ENCODE data around the gene AKAP8.
"Not testable (repeated sequence)": the region's sequence is repeated elsewhere in the genome, so short reads cannot be mapped to it uniquely, and the experiment has no call there.

The AKAP8 gene

GRCh38 chr19:15373644-15374043 lies 5.9 kb downstream of the AKAP8 start:
- DNase-seq (ENCODE audit: low spot score): no peak

- no peak for DNase-seq (ENCODE audit: low spot score)
Observed at GRCh38 chr19:15372891-15373301, 6.7 kb downstream of the AKAP8 start.

DNA sequence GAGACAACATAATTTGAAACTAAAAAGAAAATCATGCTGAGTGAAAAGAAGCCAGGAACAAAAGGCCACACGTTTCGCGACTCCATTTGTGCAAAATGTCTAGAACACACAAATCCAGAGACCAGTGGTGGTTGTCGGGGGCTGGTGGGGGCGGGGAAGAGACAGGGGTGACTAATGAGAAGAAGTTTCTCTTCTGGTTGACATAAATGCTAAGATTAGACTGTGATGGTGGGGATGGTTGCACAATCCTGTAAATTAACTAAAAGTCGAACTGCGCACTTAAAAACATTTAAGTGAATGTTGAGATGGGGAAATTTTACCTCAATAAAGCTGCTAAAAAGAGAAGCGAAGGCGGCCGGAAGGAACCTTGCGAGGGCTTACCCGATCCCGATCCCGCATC lies 7.1 kb downstream of the AKAP8 start:
- DNase-seq (ENCODE audit: low spot score): no peak

- no peak for DNase-seq (ENCODE audit: low spot score)
Observed at GRCh38 chr19:15371786-15372380, 7.7 kb downstream of the AKAP8 start.

DNA sequence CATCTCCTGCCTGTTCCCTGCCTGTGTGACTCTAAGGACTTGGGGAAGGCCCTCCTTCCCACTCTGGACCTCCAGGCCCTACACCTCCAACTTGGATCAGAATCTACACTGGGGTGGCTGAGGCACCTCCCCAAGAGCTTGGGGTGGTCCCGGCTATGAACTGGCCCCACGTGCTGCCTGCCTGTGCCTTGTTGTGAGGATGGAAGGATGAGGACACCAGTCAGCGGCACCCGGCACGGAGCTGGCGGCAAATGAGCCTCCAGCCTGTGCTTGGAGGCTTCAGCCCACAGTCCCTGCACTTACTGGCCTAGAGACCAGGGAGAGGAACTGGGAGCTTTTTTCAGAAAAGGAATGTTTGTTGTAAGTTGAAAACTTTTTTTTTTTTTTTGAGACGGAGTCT lies 8.5 kb downstream of the AKAP8 start:
- no peak for DNase-seq (ENCODE audit: low spot score)

DNA sequence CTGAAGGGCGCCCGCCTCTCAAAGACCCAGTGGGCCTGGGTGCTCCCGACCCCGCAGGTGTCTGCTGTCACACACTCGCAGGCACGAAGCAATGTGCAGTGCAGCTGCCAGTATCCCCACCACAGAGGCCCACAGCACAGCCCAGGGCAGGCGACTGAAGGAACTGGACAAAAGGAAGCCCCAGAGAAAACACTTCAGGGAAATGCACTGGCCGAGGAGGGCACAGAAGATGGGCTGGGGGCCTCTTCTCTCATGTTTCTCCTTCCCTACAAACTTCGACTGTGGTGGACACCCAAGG lies 10.0 kb downstream of the AKAP8 start:
- DNase-seq (ENCODE audit: low spot score): no peak

GRCh38 chr19:15368798-15369593 lies 10.6 kb downstream of the AKAP8 start:
- DNase-seq (ENCODE audit: low spot score): no peak

DNA sequence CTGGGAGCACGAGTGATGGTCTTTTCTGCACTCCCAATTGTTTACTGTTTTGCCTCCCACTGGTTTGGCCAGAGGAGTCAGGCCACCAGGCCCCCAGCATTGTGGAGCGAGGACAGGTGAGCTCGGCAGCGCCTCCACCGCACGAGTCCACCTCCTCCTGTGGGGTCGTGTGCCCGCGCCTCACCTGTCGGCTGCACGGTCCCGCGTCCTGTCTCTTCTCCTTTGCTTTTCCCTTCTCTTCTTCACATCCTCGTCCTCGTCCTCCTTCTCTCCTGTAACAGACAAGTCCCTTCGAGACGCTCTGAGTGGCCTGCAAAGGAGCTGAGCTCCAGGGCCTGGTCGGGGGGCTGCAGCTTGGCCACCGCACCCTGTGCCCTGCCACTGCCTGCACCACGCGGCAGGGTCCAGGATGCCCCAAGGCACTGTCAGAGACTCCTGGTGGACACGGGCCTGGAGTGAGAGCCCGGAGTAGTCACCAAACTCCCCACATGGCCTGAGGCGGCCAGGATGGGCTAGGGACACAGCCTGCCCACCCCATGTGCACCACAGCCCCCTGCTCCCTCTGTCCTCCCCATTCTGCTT lies 11.4 kb downstream of the AKAP8 start:
- DNase-seq (ENCODE audit: low spot score): no peak

- no peak for DNase-seq (ENCODE audit: low spot score)
Observed at GRCh38 chr19:15367439-15367838, 12.1 kb downstream of the AKAP8 start.

- peak; percentile 41 for DNase-seq (ENCODE audit: low spot score)
Observed at GRCh38 chr19:15365264-15365663, 14.3 kb downstream of the AKAP8 start.

DNA sequence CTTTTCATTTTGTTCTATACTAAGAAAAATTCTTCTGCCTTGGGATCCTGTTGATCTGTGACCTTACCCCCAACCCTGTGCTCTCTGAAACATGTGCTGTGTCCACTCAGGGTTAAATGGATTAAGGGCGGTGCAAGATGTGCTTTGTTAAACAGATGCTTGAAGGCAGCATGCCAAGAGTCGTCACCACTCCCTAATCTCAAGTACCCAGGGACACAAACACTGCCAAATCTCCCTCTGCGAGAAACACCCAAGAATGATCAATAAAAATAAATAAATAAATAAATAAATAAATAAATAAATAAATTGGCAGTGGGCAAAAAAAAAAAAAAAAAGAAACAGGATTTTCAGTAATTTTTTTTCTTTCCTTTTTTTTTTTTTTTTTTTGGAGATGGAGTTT lies 15.8 kb downstream of the AKAP8 start:
- DNase-seq (ENCODE audit: low spot score): peak; percentile 51

DNA sequence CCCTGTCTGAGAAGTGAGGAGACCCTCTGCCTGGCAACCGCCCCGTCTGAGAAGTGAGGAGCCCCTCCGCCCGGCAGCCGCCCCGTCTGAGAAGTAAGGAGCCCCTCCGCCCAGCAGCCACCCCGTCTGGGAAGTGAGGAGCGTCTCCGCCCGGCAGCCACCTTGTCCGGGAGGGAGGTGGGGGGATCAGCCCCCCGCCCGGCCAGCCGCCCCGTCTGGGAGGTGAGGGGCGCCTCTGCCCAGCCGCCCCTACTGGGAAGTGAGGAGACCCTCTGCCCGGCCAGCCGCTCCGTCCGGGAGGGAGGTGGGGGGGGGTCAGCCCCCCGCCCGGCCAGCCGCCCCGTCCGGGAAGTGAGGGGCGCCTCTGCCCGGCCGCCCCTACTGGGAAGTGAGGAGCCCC lies 16.5 kb downstream of the AKAP8 start:
- DNase-seq (ENCODE audit: low spot score): not testable (repeated sequence)

GRCh38 chr19:15360015-15360414 lies 19.6 kb downstream of the AKAP8 start:
- not testable (repeated sequence) for DNase-seq (ENCODE audit: low spot score)

DNA sequence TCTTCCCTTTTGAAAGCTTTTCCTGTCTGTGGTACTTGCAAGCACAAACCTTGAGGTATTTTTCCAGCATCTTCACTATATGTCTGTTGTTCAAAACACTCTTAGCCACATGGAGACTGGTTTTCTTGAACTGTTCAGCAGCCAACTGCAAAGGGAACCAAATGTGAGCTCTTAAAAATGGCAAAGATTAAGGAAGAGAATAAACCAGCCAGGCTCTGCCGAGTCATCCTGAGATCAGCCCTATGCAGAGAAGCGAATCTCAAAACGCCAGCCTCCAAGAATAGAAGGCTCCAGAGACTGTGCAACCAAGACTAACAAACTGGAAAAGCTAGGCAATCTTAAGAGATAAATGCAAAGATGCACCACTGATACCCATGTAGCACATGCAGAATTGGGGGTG lies 20.7 kb downstream of the AKAP8 start:
- no peak for DNase-seq (ENCODE audit: low spot score)

GRCh38 chr19:15357906-15358305 lies 21.7 kb downstream of the AKAP8 start:
- DNase-seq (ENCODE audit: low spot score): no peak

DNA sequence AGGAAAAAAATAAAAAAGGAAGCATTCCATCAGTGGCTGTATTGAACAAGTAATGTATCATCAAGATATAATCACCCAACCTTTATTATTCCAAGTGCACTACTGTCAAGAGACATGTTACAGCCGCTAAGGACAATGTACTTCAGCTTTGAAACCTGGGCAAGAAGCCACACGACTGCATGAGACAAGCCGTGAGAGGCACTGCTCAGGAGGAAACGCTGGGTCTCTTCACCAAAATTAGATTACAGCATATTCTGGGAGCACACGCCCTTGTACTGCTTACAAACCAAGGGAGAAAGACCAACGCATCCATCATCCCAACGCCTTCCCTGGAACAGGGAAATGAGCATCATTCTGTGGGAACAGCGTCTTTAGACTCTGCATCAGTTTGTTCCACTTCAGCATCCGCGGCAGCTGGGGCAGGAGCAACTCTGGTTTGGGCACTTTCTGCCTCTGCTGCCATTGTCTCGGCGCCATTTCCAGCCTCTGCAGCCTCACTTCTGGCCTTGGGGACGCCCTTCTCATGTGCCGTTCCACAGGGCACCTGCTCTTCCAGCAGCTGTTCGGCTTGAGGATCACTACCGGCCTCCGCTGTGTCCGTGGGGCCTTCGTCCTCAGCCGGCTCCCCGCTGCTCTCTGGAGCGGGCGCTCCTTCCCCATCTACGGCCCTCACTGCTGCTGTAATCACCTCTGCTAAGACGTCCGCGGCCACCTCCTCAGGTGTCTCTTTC lies 24.9 kb downstream of the AKAP8 start:
- no peak for DNase-seq (ENCODE audit: low spot score)

DNA sequence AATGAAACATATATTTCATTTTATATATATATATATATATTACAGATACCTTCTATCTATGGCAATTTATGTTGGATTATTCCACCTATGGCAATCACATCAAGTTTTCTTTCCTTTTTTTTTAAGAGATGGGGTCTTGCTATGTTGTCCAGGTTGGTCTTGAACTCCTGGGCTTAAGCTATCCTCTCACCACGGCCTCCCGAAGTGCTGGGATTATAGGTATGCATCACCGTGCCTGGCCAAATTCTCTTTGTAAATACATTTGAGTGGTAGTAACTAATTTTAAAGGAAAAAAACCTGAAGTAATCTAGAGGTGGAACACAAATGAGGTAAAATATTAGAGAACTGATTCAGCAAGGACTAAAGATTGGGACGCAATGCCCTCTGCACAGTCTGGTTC lies 25.7 kb downstream of the AKAP8 start:
- no peak for DNase-seq (ENCODE audit: low spot score)

- DNase-seq (ENCODE audit: low spot score): not testable (repeated sequence)
Observed at GRCh38 chr19:15352535-15352934, 27.1 kb downstream of the AKAP8 start.

GRCh38 chr19:15341328-15341727 lies 38.3 kb downstream of the AKAP8 start:
- not testable (repeated sequence) for DNase-seq (ENCODE audit: low spot score)

GRCh38 chr19:15340086-15340485 lies 39.5 kb downstream of the AKAP8 start:
- DNase-seq (ENCODE audit: low spot score): no peak

DNA sequence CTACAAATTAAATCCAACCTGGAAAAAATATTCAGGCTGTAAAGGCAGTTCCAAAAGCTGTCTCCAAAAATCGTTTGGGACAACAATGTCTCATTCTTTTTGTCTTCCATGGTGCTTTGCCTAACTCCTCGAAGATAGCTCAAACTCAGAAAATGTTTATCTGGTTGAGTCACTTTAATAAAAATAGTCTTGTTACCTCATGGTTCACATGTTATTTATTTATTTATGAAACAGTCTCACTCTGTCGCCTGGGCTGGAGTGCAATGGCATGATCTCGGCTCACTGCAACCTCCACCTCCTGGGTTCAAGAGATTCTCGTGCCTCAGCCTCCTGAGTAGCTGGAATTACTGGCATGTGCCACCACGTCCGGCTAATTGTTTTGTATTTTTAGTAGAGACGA lies 42.4 kb downstream of the AKAP8 start:
- DNase-seq (ENCODE audit: low spot score): no peak

DNA sequence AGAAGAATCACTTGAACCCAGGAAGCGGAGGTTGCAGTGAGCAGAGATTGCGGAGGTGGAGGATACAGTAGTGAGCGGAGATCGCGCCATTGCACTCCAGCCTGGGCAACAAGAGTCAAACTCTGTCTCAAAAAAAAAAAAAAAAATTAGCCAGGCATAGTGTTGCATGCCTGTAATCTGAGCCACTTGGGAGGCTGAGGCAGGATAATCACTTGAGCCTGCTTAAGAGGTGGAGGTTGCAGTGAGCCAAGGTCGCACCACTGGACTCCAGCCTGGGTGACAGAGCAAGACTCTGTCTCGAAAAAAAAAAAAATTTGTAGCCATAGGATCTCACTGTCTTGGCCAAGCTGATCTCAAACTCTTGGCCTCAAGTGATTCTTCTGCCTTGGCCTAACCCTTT lies 43.6 kb downstream of the AKAP8 start:
- DNase-seq (ENCODE audit: low spot score): not testable (repeated sequence)

Measured in hematopoietic multipotent progenitor cell treated with erythropoietin and hydrocortisone succinate and interleukin-3 and kit ligand, for 17 days (in vitro differentiated cells).